K562 (cell line): ENCODE data around the gene PROK1. TPM values are rescaled to one million over a fixed set of nuclear protein-coding genes. Genes with fewer than 3 reads are reported as not detected.

Experiments used
- ATF7 ChIP-seq: fragments of 450-650 bp; IDR thresholded peaks from 2 replicates; pipeline ENCODE4 v1.7.1; 2014; ENCODE audit warnings: mild to moderate bottlenecking, moderate library complexity
- DIDO1 ChIP-seq: fragments of 450-650 bp; IDR thresholded peaks from 2 replicates; pipeline ENCODE4 v1.6.1; 2016; ENCODE audit warnings: low read depth, missing biosample characterization, missing genetic modification characterization
- ERF ChIP-seq: fragments of 450-650 bp; formaldehyde crosslinking; IDR thresholded peaks from 2 replicates; pipeline ENCODE4 v1.4.0; 2020; ENCODE audit warnings: mild to moderate bottlenecking, mixed read lengths
- FOSL1 ChIP-seq: fragments of 200-800 bp; sonication (Bioruptor generic); conservative IDR thresholded peaks from 2 replicates; pipeline ENCODE4 v1.6.1; 2016; ENCODE audit warnings: missing genetic modification characterization, missing compliant biosample characterization
- FOXM1 ChIP-seq, 2 experiments: fragments of 450-650 bp in 1 of 2; sonication (generic) in 1 of 2; formaldehyde crosslinking in 1 of 2; IDR thresholded peaks; 2 replicates each; pipeline versions ENCODE4 v1.6.1 to v1.9.0; 2017 to 2022; ENCODE audit warnings: low read depth in 2 of 2, mild to moderate bottlenecking in 2 of 2, missing genetic modification reagents in 1 of 2, moderate library complexity in 1 of 2
- GABPA ChIP-seq: fragments of 200-800 bp; sonication (Bioruptor generic); conservative IDR thresholded peaks from 2 replicates; pipeline ENCODE4 v1.6.1; 2016; ENCODE audit warnings: low read depth, missing genetic modification characterization, missing compliant biosample characterization
- GABPB2 ChIP-seq: fragments of 250-450 bp; sonication (Bioruptor Pico); conservative IDR thresholded peaks from 2 replicates; pipeline ENCODE4 v1.5.1; 2021; ENCODE audit warnings: mild to moderate bottlenecking
- GATAD2A ChIP-seq: fragments of 450-650 bp; IDR thresholded peaks from 2 replicates; pipeline ENCODE4 v1.6.1; 2017
- HNRNPH1 ChIP-seq: fragments of 200-400 bp; formaldehyde crosslinking; optimal IDR thresholded peaks from 2 replicates; pipeline ENCODE3; 2017; ENCODE audit warnings: low read depth, mild to moderate bottlenecking, low read length, moderate library complexity
- NFRKB ChIP-seq: fragments of 450-650 bp; IDR thresholded peaks from 2 replicates; pipeline ENCODE4 v1.6.1; 2016; ENCODE audit warnings: low read depth
- PHF8 ChIP-seq: fragments of 200-600 bp; sonication (generic); IDR thresholded peaks from 2 replicates; pipeline ENCODE4 v1.6.1; 2012; ENCODE audit warnings: mixed run types, mild to moderate bottlenecking, inconsistent platforms, low read length, moderate library complexity, borderline replicate concordance
- RBFOX2 ChIP-seq: fragments of 200-400 bp; formaldehyde crosslinking; IDR thresholded peaks from 2 replicates; pipeline ENCODE4 v1.6.1; 2017; ENCODE audit warnings: low read depth, mild to moderate bottlenecking, low read length, moderate library complexity
- RBM15 ChIP-seq: fragments of 200-400 bp; formaldehyde crosslinking; IDR thresholded peaks from 2 replicates; pipeline ENCODE4 v1.6.1; 2018; ENCODE audit warnings: mild to moderate bottlenecking, low read length, moderate library complexity; ENCODE audit not compliant: insufficient read depth
- RUNX1 ChIP-seq: sonication (generic); IDR thresholded peaks from 2 replicates; pipeline ENCODE4 v1.6.1; 2016; ENCODE audit warnings: antibody characterized with exemption, low read depth
- SMAD3 ChIP-seq: fragments of 450-650 bp; formaldehyde crosslinking; conservative IDR thresholded peaks from 2 replicates; pipeline ENCODE4 v1.4.0; 2020; ENCODE audit warnings: mild to moderate bottlenecking
- STAG1 ChIP-seq: sonication (generic); formaldehyde crosslinking; IDR thresholded peaks from 2 replicates; pipeline ENCODE4 v1.5.0; 2020; ENCODE audit warnings: missing genetic modification reagents, borderline replicate concordance
- ZBTB8A ChIP-seq: fragments of 450-650 bp; IDR thresholded peaks from 2 replicates; pipeline ENCODE4 v1.6.1; 2018; ENCODE audit warnings: mild to moderate bottlenecking, moderate library complexity; ENCODE audit not compliant: partially characterized antibody
- ZEB2 ChIP-seq: fragments of 450-650 bp; IDR thresholded peaks from 2 replicates; pipeline ENCODE4 v1.6.1; 2016
- ZNF354B ChIP-seq: fragments of 250-450 bp; sonication (Bioruptor Pico); IDR thresholded peaks from 2 replicates; pipeline ENCODE4 v1.4.0; 2020
- ZNF696 ChIP-seq: fragments of 250-450 bp; sonication (Bioruptor Pico); conservative IDR thresholded peaks from 2 replicates; pipeline ENCODE4 v1.4.0; 2020; ENCODE audit warnings: mild to moderate bottlenecking, moderate library complexity
- polyA plus RNA-seq, 8 experiments: library from polyadenylated mRNA; depleted of rRNA in 4 of 8; stranded (reverse) in 5 of 8; unstranded in 3 of 8; fragments of >200 nt; fragmentation: Nextera tagmentation in 2 of 8; fragmentation: Illumina TruSeq in 1 of 8; extraction: Ambion mirVana in 2 of 8; extraction: Trizol in 1 of 8; gene quantifications; 2 replicates each; pipeline versions ENCODE4 v1.2.1 to v1.2.3, GENCODE V29; 2011 to 2014; ENCODE audit warnings: inconsistent platforms in 1 of 8, missing spikeins in 1 of 8
- total RNA-seq, 7 experiments: library from RNA; depleted of rRNA in 6 of 7; stranded (reverse); fragments of >200 nt in 6 of 7; fragmentation: Illumina TruSeq in 2 of 7; extraction: Trizol in 2 of 7; gene quantifications; 2 replicates each; pipeline versions ENCODE4 v1.2.1 to v1.2.3, GENCODE V29; 2011 to 2021; ENCODE audit warnings: low replicate concordance in 1 of 7
- TF ChIP-seq, protein P1 (sequence below): fragments of 250-450 bp; sonication (Bioruptor Pico); IDR thresholded peaks from 2 replicates; pipeline ENCODE4 v1.4.0; 2020; ENCODE audit warnings: borderline replicate concordance
- TF ChIP-seq, protein P2 (sequence below): fragments of 450-650 bp; formaldehyde crosslinking; IDR thresholded peaks from 2 replicates; pipeline ENCODE4 v1.4.0; 2020; ENCODE audit warnings: mild to moderate bottlenecking, mixed read lengths
- TF ChIP-seq, protein P3 (sequence below): fragments of 250-450 bp; sonication (Bioruptor Pico); IDR thresholded peaks from 2 replicates; pipeline ENCODE4 v1.9.0; 2021; ENCODE audit warnings: mild to moderate bottlenecking
- TF ChIP-seq, protein P4 (sequence below): fragments of 250-450 bp; sonication (Bioruptor Pico); IDR thresholded peaks from 2 replicates; pipeline ENCODE4 v1.5.0; 2021

Gene PROK1
- total and polyA plus RNA-seq, 9 of the 15 experiments (the other 6 are each of a cell fraction or from before 2014, with no cell fraction given) = 0.15 TPM; not detected in 8

DNA sequence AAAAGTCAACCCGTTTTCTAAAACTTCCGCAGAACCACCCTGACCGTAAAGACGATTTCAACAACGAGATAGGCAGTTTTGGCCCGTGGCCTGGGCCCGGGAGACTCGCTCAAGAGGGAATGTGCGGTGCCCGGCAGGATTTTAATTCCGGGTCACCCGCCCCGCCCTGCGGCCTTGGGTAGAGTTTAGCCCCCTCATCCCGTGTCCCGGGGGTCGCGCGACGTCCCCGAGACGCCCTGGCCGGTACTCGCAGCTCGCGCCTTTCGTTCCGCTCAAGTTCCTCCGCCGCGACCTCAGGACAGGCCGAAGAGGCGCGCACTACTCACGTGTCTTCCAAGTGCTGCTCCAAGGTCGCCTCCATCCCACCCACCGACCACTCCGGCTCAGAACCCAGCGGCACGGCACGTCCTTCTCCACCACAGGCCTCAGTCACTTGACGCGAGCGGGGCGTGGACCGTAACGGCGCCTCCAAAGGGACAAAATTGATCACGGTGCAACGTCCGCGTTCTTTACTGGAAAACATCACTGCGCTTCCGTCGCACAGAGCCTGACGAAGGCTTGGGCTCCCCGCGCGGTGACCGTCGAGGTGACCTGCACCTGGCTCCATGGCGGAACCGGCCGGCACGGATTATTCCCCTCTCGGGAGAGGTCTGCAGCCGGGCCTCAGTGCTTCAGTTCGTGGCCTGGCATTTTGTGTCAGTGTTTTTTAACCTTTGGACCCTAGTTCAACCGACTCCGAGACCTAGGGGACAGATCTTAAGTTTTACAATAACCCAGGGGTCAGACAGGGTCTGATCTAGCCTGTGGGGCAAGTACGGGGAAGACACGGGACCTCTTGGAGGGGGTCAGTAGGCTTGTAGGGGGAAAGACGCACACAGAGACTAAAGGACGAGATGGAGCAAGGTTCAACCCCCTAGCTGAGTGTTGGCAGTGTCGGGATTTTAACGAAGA is 43.4 kb upstream of the PROK1 start, which contains the start of gene LAMTOR5 (continued):
- TF ChIP-seq RBM15 (no peak), NFRKB (peak; percentile 97), RBFOX2 (peak; percentile 98), ERF (CRISPR knock-in tag) (peak; percentile 32; the same call in 1 of the 2 replicates), GABPA (tag) (peak; percentile 96), PHF8 (peak; percentile 99), ATF7 (peak; percentile 90; the same call in 1 of the 2 replicates), RUNX1 (no peak; the same call in 1 of the 2 replicates), ZEB2 (peak; percentile 74), DIDO1 (peak; percentile 92), STAG1 (CRISPR knock-in tag) (no peak), HNRNPH1 (no peak), GATAD2A (no peak), ZNF696 (CRISPR knock-in tag) (no peak), FOSL1 (tag) (peak; percentile 26; the same call in 1 of the 2 replicates), FOXM1 (IDR thresholded peaks at IDR 0.05; ENCODE audit: low read depth) (no peak), FOXM1 (CRISPR knock-in tag; IDR thresholded peaks at IDR 0.05; ENCODE audit: low read depth) (no peak), ZNF354B (no peak), SMAD3 (0 out of 2 replicates have a peak, but pooled peaks have one; percentile 29), GABPB2 (CRISPR knock-in tag) (no peak), ZBTB8A (no peak)
- TF ChIP-seq, protein P1, sequence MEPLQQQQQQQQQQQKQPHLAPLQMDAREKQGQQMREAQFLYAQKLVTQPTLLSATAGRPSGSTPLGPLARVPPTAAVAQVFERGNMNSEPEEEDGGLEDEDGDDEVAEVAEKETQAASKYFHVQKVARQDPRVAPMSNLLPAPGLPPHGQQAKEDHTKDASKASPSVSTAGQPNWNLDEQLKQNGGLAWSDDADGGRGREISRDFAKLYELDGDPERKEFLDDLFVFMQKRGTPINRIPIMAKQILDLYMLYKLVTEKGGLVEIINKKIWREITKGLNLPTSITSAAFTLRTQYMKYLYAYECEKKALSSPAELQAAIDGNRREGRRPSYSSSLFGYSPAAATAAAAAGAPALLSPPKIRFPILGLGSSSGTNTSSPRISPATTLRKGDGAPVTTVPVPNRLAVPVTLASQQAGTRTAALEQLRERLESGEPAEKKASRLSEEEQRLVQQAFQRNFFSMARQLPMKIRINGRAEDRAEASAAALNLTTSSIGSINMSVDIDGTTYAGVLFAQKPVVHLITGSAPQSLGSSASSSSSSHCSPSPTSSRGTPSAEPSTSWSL (CRISPR knock-in tag) = peak; percentile 81; the same call in 1 of the 2 replicates
- TF ChIP-seq, protein P2, sequence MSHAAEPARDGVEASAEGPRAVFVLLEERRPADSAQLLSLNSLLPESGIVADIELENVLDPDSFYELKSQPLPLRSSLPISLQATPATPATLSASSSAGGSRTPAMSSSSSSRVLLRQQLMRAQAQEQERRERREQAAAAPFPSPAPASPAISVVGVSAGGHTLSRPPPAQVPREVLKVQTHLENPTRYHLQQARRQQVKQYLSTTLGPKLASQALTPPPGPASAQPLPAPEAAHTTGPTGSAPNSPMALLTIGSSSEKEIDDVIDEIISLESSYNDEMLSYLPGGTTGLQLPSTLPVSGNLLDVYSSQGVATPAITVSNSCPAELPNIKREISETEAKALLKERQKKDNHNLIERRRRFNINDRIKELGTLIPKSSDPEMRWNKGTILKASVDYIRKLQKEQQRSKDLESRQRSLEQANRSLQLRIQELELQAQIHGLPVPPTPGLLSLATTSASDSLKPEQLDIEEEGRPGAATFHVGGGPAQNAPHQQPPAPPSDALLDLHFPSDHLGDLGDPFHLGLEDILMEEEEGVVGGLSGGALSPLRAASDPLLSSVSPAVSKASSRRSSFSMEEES (CRISPR knock-in tag) = no peak
- TF ChIP-seq, protein P3, sequence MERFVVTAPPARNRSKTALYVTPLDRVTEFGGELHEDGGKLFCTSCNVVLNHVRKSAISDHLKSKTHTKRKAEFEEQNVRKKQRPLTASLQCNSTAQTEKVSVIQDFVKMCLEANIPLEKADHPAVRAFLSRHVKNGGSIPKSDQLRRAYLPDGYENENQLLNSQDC (CRISPR knock-in tag) = 0 out of 2 replicates have a peak, but pooled peaks have one; percentile 58
- TF ChIP-seq, protein P4, sequence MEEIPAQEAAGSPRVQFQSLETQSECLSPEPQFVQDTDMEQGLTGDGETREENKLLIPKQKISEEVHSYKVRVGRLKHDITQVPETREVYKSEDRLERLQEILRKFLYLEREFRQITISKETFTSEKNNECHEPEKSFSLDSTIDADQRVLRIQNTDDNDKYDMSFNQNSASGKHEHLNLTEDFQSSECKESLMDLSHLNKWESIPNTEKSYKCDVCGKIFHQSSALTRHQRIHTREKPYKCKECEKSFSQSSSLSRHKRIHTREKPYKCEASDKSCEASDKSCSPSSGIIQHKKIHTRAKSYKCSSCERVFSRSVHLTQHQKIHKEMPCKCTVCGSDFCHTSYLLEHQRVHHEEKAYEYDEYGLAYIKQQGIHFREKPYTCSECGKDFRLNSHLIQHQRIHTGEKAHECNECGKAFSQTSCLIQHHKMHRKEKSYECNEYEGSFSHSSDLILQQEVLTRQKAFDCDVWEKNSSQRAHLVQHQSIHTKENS (CRISPR knock-in tag) = no peak
